GM11168 (cell line): ENCODE measurements around the gene TBC1D8.
"Not testable (repeated sequence)": the region's sequence is repeated elsewhere in the genome, so short reads cannot be mapped to it uniquely, and the experiment has no call there.

Experiments
- in situ Hi-C: fragments of 300-500 bp; cut with MboI; formaldehyde crosslinking; loops from one replicate; pipeline ENCODE4 v1.12.0; 2022; ENCODE audit warnings: low sequenced_read_pairs; ENCODE audit not compliant: unreplicated experiment

The TBC1D8 gene

GRCh38 chr2:101151146-101151858 is at the start of gene TBC1D8:
TSS of gene TBC1D8 (minus strand) at chr2:101151382. CDS start at chr2:101151253, 129 bp downstream.
- in situ Hi-C loops = loop anchor here (10.0 kb wide), 1 partner anchor 147 kb away; the partner anchor contains the start of gene RPL31

GRCh38 chr2:101200676-101201075 is 49.5 kb upstream of the TBC1D8 start:
- in situ Hi-C loops = no loop called here

GRCh38 chr2:101199251-101199791 is 48.1 kb upstream of the TBC1D8 start:
- in situ Hi-C loops = no loop called here

GRCh38 chr2:101197814-101198213 is 46.6 kb upstream of the TBC1D8 start:
- in situ Hi-C loops = no loop called here

- in situ Hi-C loops = no loop called here
These were observed 46.1 kb upstream of the TBC1D8 start for GRCh38 chr2:101197215-101197745.

- in situ Hi-C loops = no loop called here
These were observed 44.9 kb upstream of the TBC1D8 start for GRCh38 chr2:101195871-101196661.

GRCh38 chr2:101193033-101193626 is 41.9 kb upstream of the TBC1D8 start:
- in situ Hi-C loops = no loop called here

- in situ Hi-C loops = no loop called here
These were observed 39.8 kb upstream of the TBC1D8 start for GRCh38 chr2:101190747-101191516.

GRCh38 chr2:101188683-101189405 is 37.7 kb upstream of the TBC1D8 start:
- in situ Hi-C loops = no loop called here

- in situ Hi-C loops = no loop called here
These were observed 35.9 kb upstream of the TBC1D8 start for GRCh38 chr2:101187131-101187530.

- in situ Hi-C loops = no loop called here
These were observed 34.5 kb upstream of the TBC1D8 start for GRCh38 chr2:101185656-101186055.

- in situ Hi-C loops = no loop called here
These were observed 33.9 kb upstream of the TBC1D8 start for GRCh38 chr2:101185085-101185484.

GRCh38 chr2:101179982-101180381 is 28.8 kb upstream of the TBC1D8 start:
- in situ Hi-C loops = no loop called here

GRCh38 chr2:101176803-101177202 is 25.6 kb upstream of the TBC1D8 start:
- in situ Hi-C loops = no loop called here

- in situ Hi-C loops = no loop called here
These were observed 24.8 kb upstream of the TBC1D8 start for GRCh38 chr2:101175991-101176390.

- in situ Hi-C loops = no loop called here
These were observed 22.6 kb upstream of the TBC1D8 start for GRCh38 chr2:101173707-101174295.

- in situ Hi-C loops = not testable (repeated sequence)
These were observed 18.6 kb upstream of the TBC1D8 start for GRCh38 chr2:101169822-101170221.

GRCh38 chr2:101168706-101169105 is 17.5 kb upstream of the TBC1D8 start:
- in situ Hi-C loops = no loop called here

- in situ Hi-C loops = not testable (repeated sequence)
These were observed 16.4 kb upstream of the TBC1D8 start for GRCh38 chr2:101167532-101167931.
